ENCODE data around the gene DCHS1.

DNA sequence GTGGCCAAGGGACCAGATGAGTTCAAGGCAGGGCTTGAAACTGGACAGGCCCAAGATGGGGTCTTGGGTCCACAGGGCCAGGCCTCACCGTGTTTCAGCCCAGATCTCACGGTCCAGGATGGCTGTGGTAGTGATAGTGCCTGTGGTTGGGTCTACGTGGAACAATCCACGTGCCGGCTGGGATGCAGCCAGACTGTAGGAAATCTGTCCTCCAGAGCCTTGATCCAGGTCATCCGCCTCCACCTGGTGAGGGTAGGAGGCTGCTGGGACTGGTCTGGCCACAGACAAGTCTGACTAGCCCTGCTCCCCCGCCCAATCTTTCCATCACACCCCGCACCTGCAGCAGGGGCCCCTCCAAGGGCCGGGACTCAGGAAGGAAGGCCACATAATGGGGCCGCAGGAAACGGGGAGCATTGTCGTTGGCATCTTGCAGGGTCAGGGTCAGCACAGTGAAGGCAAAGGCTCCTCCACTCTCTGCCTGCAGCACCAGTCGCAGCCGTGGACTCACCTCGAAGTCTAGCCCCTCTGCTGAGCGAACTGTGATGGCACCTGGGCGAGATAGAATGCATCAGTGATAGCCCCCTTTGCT is 29.7 kb downstream of the DCHS1 start:
- TF ChIP-seq CTCF (conservative IDR thresholded peaks at IDR 0.05 in 1 of 2, IDR thresholded peaks at IDR 0.05 in 1 of 2; ENCODE audit: low read depth in 1 of 2, low read length in 2 of 2) (no peak), EZH2 (IDR thresholded peaks at IDR 0.05; ENCODE audit: low read length, missing control alignments) (no peak)
